ENCODE results near the gene SMIM35.

The SMIM35 gene

GRCh38 chr11:118059246-118059940, 27.4 kb downstream of the SMIM35 start:
- CTCF ChIA-PET: no interaction called here
- H3K9me3 ChIP-seq (ENCODE audit: control insufficient read depth, insufficient read depth, low read depth, low read length): no peaks in the 10 kb centered on the region
- no peaks in the 10 kb centered on the region for H3K4me1 ChIP-seq (ENCODE audit: control insufficient read depth, insufficient read depth, low read length)
- no peaks in the 10 kb centered on the region for H3K36me3 ChIP-seq (ENCODE audit: control insufficient read depth in 2 of 2, insufficient read depth in 1 of 2, low read length in 2 of 2)
- TF ChIP-seq ZNF639 (tag by site-specific recombination; IDR thresholded peaks at IDR 0.05) (no peak), ZNF473 (tag by site-specific recombination; IDR thresholded peaks at IDR 0.05) (no peak), OVOL3 (tag by site-specific recombination; IDR thresholded peaks at IDR 0.05) (no peak), ZIC2 (tag by site-specific recombination; IDR thresholded peaks at IDR 0.05) (no peak), ZNF791 (tag by site-specific recombination; IDR thresholded peaks at IDR 0.05) (no peak), ZNF645 (tag by site-specific recombination; IDR thresholded peaks at IDR 0.05) (no peak), ZNF529 (tag by site-specific recombination; IDR thresholded peaks at IDR 0.05; ENCODE audit: insufficient replicate concordance) (no peak), PRDM4 (tag by site-specific recombination; IDR thresholded peaks at IDR 0.05) (no peak), ZBTB49 (tag by site-specific recombination; IDR thresholded peaks at IDR 0.05; ENCODE audit: low read depth) (no peak), ZNF610 (tag by site-specific recombination; IDR thresholded peaks at IDR 0.05; ENCODE audit: borderline replicate concordance) (no peak), PRDM1 (tag by site-specific recombination; IDR thresholded peaks at IDR 0.05) (no peak)
- H3K4me3 ChIP-seq (ENCODE audit: low read depth, low read length): no peak overlapping the region
- POLR2A ChIA-PET: no interaction called here
- H3K27ac ChIP-seq (ENCODE audit: extremely low read depth, low read depth, low read length): no peak overlapping the region

GRCh38 chr11:118058311-118059245, 28.2 kb downstream of the SMIM35 start:
- no peaks in the 10 kb centered on the region for H3K36me3 ChIP-seq (ENCODE audit: control insufficient read depth in 2 of 2, insufficient read depth in 1 of 2, low read length in 2 of 2)
- no peaks in the 10 kb centered on the region for H3K9me3 ChIP-seq (ENCODE audit: control insufficient read depth, insufficient read depth, low read depth, low read length)
- ChIA-PET CTCF (interaction anchor here (0.6 to 1.3 kb wide), 2 partner anchors 76 to 112 kb away, joined by 3 read pairs; no protein-coding TSS in a partner anchor), POLR2A (no interaction called here)
- TF ChIP-seq ZSCAN30 (tag by site-specific recombination; IDR thresholded peaks at IDR 0.05) (no peak), MZF1 (tag by site-specific recombination; IDR thresholded peaks at IDR 0.05; ENCODE audit: borderline replicate concordance) (no peak), ZNF624 (tag by site-specific recombination; IDR thresholded peaks at IDR 0.05) (no peak), ZNF362 (tag by site-specific recombination; IDR thresholded peaks at IDR 0.05) (no peak), ZNF629 (tag by site-specific recombination; IDR thresholded peaks at IDR 0.05) (no peak)
- H3K4me3 ChIP-seq (ENCODE audit: low read depth, low read length): no peak overlapping the region
- no peak overlapping the region for H3K27ac ChIP-seq (ENCODE audit: extremely low read depth, low read depth, low read length)
- H3K4me1 ChIP-seq (ENCODE audit: control insufficient read depth, insufficient read depth, low read length): no peaks in the 10 kb centered on the region
